A673 (cell line): ENCODE data around the gene ADAMTS3. TPM values are rescaled to one million over a fixed set of nuclear protein-coding genes. Genes with fewer than 3 reads are reported as not detected.

ENCODE experiments used
- BruUV-seq: library from RNA; stranded (reverse); fragments of 400-500 nt; replicated peaks from 2 replicates; lab custom pipeline; 2021; lab: Mats Ljungman, UMichigan
- CTCF ChIA-PET: fragments of 300-600 bp; sonication (Branson Sonifier 250); formaldehyde crosslinking; loops from one replicate; lab custom pipeline; 2022; ENCODE audit warnings: antibody characterized with exemption; lab: Charles Lee
- POLR2A ChIA-PET: fragments of 300-600 bp; sonication (Branson Sonifier 250); formaldehyde crosslinking; loops from one replicate; lab custom pipeline; 2022; ENCODE audit warnings: antibody characterized with exemption; ENCODE audit not compliant: low non-redundant PET; lab: Charles Lee
- DNase-seq: peaks from one replicate; pipeline ENCODE4 v3.0.0-alpha.2; 2015; ENCODE audit warnings: low spot score
- H3K27ac ChIP-seq: fragments of 200-600 bp; sonication (generic); 2 replicates; pipeline ENCODE4 v1.5.1; 2016; ENCODE audit warnings: mixed run types, low read depth, mild to moderate bottlenecking, mixed read lengths, antibody characterized with exemption, low read length; ENCODE audit not compliant: poor library complexity, severe bottlenecking
- H3K27me3 ChIP-seq: fragments of 200-600 bp; sonication (generic); replicated peaks from 2 replicates; pipeline ENCODE4 v1.6.1; 2017; ENCODE audit warnings: mixed run types, low read depth, mild to moderate bottlenecking, mixed read lengths, antibody characterized with exemption, low read length; ENCODE audit not compliant: insufficient read depth, poor library complexity
- H3K36me3 ChIP-seq: fragments of 200-600 bp; sonication (generic); 2 replicates; pipeline ENCODE4 v1.6.1; 2016; ENCODE audit warnings: mixed run types, mild to moderate bottlenecking, mixed read lengths, antibody characterized with exemption, low read length; ENCODE audit not compliant: insufficient read depth, poor library complexity, severe bottlenecking
- H3K4me1 ChIP-seq: fragments of 200-600 bp; sonication (generic); 2 replicates; pipeline ENCODE4 v1.6.1; 2017; ENCODE audit warnings: mixed run types, mild to moderate bottlenecking, mixed read lengths, antibody characterized with exemption, low read length; ENCODE audit not compliant: insufficient read depth, poor library complexity, severe bottlenecking
- H3K4me3 ChIP-seq: fragments of 200-600 bp; sonication (generic); 2 replicates; pipeline ENCODE4 v1.5.1; 2016; ENCODE audit warnings: low read depth, mixed run types, mild to moderate bottlenecking, mixed read lengths, low read length; ENCODE audit not compliant: poor library complexity, severe bottlenecking
- H3K9me3 ChIP-seq: fragments of 200-600 bp; sonication (generic); 2 replicates; pipeline ENCODE4 v1.6.1; 2016; ENCODE audit warnings: mixed run types, low read depth, mild to moderate bottlenecking, mixed read lengths, antibody characterized with exemption, low read length; ENCODE audit not compliant: poor library complexity, severe bottlenecking
- EZH2 ChIP-seq: fragments of 200-600 bp; sonication (generic); IDR thresholded peaks from 2 replicates; pipeline ENCODE4 v1.6.1; 2017; ENCODE audit warnings: borderline replicate concordance, low read depth, mild to moderate bottlenecking, mixed read lengths, antibody characterized with exemption, low read length; ENCODE audit not compliant: poor library complexity, severe bottlenecking
- intact Hi-C: fragments of 100-400 bp; cut with micrococcal nuclease; formaldehyde crosslinking; loops from one replicate; pipeline ENCODE4 v1.10.0; 2022; ENCODE audit not compliant: unreplicated experiment
- total RNA-seq: library from RNA; stranded (reverse); gene quantifications from 2 replicates; pipeline ENCODE4 v1.2.3, GENCODE V29; 2021
- TF ChIP-seq, protein P1 (sequence below): fragments of 300-800, 200-600 bp; sonication (generic); conservative IDR thresholded peaks from 2 replicates; pipeline ENCODE4 v1.5.1; 2017; ENCODE audit warnings: low read depth, mild to moderate bottlenecking, antibody characterized with exemption, low read length, moderate library complexity, mixed read lengths

Gene ADAMTS3
- total RNA-seq, 1 experiment from 2014 or later: 0.17 TPM

DNA sequence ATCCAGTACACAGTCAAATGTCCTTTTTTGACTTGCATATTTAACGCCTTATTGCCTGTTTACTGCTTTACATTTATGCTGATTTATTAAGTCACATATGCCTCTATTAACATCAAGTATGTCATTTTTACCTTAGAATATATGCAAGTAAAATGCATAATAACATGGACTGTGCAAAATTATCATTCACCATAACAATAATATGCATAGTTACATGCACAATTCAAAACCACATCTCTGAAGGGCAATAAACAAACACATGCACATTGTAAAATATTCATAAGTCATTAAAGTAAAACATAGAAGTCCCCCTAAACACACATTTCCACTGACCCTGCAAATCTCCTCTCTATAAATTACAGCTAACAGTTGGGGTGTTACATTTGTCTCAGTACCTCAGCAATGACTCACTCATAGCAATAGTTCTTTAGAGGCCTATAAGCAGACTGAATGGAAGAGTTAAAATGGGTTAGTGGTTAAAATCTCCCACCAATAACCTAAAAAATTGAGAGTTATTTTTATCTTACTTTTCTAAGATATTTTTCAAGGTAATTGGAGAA lies 61.1 kb downstream of the ADAMTS3 start:
- no peak for DNase-seq
- no peaks in the 10 kb centered on the region for H3K9me3 ChIP-seq
- TF ChIP-seq, protein P1, sequence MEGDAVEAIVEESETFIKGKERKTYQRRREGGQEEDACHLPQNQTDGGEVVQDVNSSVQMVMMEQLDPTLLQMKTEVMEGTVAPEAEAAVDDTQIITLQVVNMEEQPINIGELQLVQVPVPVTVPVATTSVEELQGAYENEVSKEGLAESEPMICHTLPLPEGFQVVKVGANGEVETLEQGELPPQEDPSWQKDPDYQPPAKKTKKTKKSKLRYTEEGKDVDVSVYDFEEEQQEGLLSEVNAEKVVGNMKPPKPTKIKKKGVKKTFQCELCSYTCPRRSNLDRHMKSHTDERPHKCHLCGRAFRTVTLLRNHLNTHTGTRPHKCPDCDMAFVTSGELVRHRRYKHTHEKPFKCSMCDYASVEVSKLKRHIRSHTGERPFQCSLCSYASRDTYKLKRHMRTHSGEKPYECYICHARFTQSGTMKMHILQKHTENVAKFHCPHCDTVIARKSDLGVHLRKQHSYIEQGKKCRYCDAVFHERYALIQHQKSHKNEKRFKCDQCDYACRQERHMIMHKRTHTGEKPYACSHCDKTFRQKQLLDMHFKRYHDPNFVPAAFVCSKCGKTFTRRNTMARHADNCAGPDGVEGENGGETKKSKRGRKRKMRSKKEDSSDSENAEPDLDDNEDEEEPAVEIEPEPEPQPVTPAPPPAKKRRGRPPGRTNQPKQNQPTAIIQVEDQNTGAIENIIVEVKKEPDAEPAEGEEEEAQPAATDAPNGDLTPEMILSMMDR: no peak
- TF ChIP-seq EZH2: no peak
- intact Hi-C loops: loop anchor here (5.0 to 10.0 kb wide), 2 partner anchors 197 to 514 kb away; no protein-coding TSS in a partner anchor
- BruUV-seq: no TSS peak
- no peaks in the 10 kb centered on the region for H3K27me3 ChIP-seq
- POLR2A ChIA-PET: no interaction called here
- no peaks in the 10 kb centered on the region for H3K36me3 ChIP-seq
- no peak overlapping the region for H3K27ac ChIP-seq
- H3K4me3 ChIP-seq: no peak overlapping the region
- H3K4me1 ChIP-seq: no peaks in the 10 kb centered on the region
- CTCF ChIA-PET: no interaction called here

DNA sequence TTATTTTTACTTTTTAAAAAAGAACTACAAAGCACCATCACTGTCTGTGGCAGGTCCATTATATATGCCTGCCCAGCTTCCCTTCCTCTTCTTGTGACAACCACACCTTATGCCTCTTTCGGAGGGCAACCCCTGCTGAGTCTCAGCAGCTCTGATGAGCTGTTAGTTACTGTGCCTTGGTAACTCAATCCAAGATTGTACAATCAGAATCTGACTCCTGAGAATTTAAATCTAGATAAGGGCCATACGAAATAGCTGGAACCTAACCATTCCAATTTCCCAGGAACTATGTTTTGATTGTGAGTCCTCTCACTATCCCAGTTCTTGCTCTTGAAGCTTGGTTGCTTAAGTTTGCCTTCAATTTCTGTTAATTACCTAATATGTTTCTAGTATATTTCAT lies 61.9 kb downstream of the ADAMTS3 start:
- intact Hi-C loops: loop anchor here (5.0 to 10.0 kb wide), 2 partner anchors 198 to 515 kb away; no protein-coding TSS in a partner anchor
- Histone ChIP-seq H3K27ac (no peak overlapping the region), H3K4me1 (no peaks in the 10 kb centered on the region), H3K4me3 (no peak overlapping the region), H3K27me3 (no peaks in the 10 kb centered on the region), H3K9me3 (no peaks in the 10 kb centered on the region), H3K36me3 (no peaks in the 10 kb centered on the region)
- TF ChIP-seq, protein P1: no peak
- CTCF ChIA-PET: no interaction called here
- BruUV-seq: no TSS peak
- no peak for DNase-seq
- POLR2A ChIA-PET: no interaction called here

DNA sequence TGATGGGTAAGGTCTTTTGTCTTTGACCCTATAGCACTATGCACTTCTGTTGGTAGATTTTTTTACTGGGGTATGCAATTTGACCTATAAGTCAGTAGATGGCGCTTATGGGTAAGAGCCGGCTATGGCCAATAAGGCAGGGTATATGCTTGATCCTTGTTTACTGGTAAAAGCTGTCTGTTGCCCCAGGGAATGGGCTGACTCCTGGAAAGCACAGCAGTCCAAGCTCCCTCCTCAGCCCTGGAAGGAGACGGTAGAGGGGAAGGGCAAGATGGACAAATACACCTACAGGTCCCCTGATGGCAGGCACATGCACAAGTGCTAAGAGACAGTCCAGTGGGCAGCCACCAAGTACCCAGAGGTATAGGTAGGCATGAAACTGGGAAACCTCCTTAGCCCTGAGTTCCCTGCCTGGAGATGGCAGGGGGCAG lies 63.7 kb downstream of the ADAMTS3 start:
- no peak for TF ChIP-seq EZH2
- TF ChIP-seq, protein P1: peak; percentile 58
- Histone ChIP-seq H3K4me3 (no peak overlapping the region), H3K27ac (no peak overlapping the region), H3K36me3 (no peaks in the 10 kb centered on the region), H3K27me3 (no peaks in the 10 kb centered on the region), H3K9me3 (no peaks in the 10 kb centered on the region), H3K4me1 (no peaks in the 10 kb centered on the region)
- BruUV-seq: no TSS peak
- ChIA-PET POLR2A (no interaction called here), CTCF (no interaction called here)
- intact Hi-C loops: loop anchor here (5.0 to 10.0 kb wide), 2 partner anchors 199 to 517 kb away; no protein-coding TSS in a partner anchor
- DNase-seq: peak; percentile 40
